ENCODE measurements around the gene IVNS1ABP. TPM values are rescaled to one million over a fixed set of nuclear protein-coding genes. Genes with fewer than 3 reads are reported as not detected.

Gene IVNS1ABP
- total RNA-seq, 1 experiment from 2014 or later = 57.9 TPM

DNA sequence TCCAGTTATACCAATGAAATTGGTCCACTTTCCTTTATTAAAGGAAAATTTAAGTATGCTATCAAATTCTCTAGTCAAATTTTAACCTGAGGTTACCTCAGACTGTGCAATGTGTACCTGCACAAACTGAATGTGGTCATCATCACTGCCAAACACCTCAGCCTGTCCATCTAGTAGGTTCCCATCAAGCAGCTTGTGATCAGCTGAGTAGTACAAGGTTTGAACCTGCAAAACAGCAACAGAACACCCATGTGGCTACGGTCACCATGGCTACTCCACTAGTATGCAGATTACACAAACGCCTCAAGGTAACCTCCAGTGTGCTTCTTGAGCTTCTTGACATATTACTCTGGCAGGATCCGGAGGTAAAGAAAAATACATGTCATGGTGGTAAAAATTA is 11.6 kb downstream of the IVNS1ABP start:
- ChIA-PET POLR2A (interaction anchor here (1.2 kb wide), 1 partner anchor 12 kb away, joined by 5 read pairs; the partner anchor contains the start of gene IVNS1ABP), RAD21 (ENCODE audit: low non-redundant PET in 1 of 2, low total read pairs in 2 of 2, uncharacterized antibody in 2 of 2, unreplicated experiment in 2 of 2) (no interaction called here), CTCF (no interaction called here)
- TF ChIP-seq CBX3 (IDR thresholded peaks at IDR 0.05; ENCODE audit: low read depth) = no peak
- no peak for TF ChIP-seq SIN3A (IDR thresholded peaks at IDR 0.05; ENCODE audit: low read depth)
- no peak for TF ChIP-seq SRF (IDR thresholded peaks at IDR 0.05; ENCODE audit: low read depth)
- TF ChIP-seq, protein P1, sequence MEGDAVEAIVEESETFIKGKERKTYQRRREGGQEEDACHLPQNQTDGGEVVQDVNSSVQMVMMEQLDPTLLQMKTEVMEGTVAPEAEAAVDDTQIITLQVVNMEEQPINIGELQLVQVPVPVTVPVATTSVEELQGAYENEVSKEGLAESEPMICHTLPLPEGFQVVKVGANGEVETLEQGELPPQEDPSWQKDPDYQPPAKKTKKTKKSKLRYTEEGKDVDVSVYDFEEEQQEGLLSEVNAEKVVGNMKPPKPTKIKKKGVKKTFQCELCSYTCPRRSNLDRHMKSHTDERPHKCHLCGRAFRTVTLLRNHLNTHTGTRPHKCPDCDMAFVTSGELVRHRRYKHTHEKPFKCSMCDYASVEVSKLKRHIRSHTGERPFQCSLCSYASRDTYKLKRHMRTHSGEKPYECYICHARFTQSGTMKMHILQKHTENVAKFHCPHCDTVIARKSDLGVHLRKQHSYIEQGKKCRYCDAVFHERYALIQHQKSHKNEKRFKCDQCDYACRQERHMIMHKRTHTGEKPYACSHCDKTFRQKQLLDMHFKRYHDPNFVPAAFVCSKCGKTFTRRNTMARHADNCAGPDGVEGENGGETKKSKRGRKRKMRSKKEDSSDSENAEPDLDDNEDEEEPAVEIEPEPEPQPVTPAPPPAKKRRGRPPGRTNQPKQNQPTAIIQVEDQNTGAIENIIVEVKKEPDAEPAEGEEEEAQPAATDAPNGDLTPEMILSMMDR (IDR thresholded peaks at IDR 0.05 in 2 of 3, conservative IDR thresholded peaks at IDR 0.05 in 1 of 3; ENCODE audit: borderline replicate concordance in 1 of 3, insufficient read depth in 1 of 3, low read depth in 2 of 3, low read length in 2 of 3) = no peak
- Histone ChIP-seq H4K20me1 (ENCODE audit: insufficient read depth) (0 out of 2 replicates have a peak, but pooled peaks cover 9% of the 10 kb centered on the region), H3K4me3 (replicated peaks in 1 of 2; ENCODE audit: low read depth in 1 of 2, low read length in 2 of 2) (no peak overlapping the region), H3K4me2 (ENCODE audit: low read length) (no peak overlapping the region), H3K9me3 (ENCODE audit: control insufficient read depth in 1 of 2, insufficient read depth in 1 of 2, low read depth in 1 of 2, low read length in 2 of 2) (no peaks in the 10 kb centered on the region), H3K9ac (ENCODE audit: low read length) (no peak overlapping the region), H3K79me2 (ENCODE audit: insufficient read depth, low read length) (peaks cover 28% of the 10 kb centered on the region), H3K9me2 (ENCODE audit: insufficient read depth) (no peaks in the 10 kb centered on the region), H2AFZ (ENCODE audit: low read depth, low read length, poor library complexity, severe bottlenecking) (no peak overlapping the region), H3K27ac (ENCODE audit: low read depth, low read length) (no peak overlapping the region), H3K27me3 (ENCODE audit: insufficient read depth, low read length) (no peaks in the 10 kb centered on the region), H3K4me1 (ENCODE audit: control insufficient read depth in 1 of 2, insufficient read depth in 2 of 2, low read length in 2 of 2) (no peaks in the 10 kb centered on the region), H3K36me3 (ENCODE audit: control insufficient read depth in 1 of 2, insufficient read depth in 2 of 2, low read length in 2 of 2) (peaks cover 57 to 61% of the 10 kb centered on the region in 2 experiments)
- intact Hi-C loops (cut with micrococcal nuclease) = no loop called here
- BruUV-seq (replicated peaks) = no TSS peak
- no peak for ATAC-seq
- DNase-seq (ENCODE audit: low read depth, low spot score) = no peak

DNA sequence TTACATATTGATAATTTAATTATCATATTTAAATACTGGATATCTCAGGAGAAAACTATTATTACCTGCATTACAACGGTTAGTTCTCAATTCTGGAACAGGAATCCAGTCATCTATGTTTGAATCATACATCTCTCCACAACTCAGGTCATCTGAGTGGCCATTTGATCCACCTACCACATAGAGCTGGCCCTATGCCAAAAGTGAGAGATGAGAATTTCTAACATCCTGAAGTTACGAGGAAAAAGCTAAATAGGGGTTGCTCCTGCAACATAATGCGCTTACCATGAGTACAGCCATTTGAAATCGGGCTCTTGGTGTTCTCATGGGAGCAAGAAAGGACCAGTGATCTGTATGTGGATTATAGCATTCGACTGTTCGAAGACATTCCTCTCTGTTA is 16.9 kb downstream of the IVNS1ABP start:
- H3K4me2 ChIP-seq (ENCODE audit: low read length) = no peak overlapping the region
- no peak for ATAC-seq
- no peak for TF ChIP-seq CEBPB (IDR thresholded peaks at IDR 0.05; ENCODE audit: low read depth)
- no peak for TF ChIP-seq EZH2 (IDR thresholded peaks at IDR 0.05)
- TF ChIP-seq SRF (IDR thresholded peaks at IDR 0.05; ENCODE audit: low read depth) = no peak
- TF ChIP-seq, protein P2, sequence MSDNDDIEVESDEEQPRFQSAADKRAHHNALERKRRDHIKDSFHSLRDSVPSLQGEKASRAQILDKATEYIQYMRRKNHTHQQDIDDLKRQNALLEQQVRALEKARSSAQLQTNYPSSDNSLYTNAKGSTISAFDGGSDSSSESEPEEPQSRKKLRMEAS (IDR thresholded peaks at IDR 0.05) = no peak
- TF ChIP-seq FOSL1 (IDR thresholded peaks at IDR 0.05; ENCODE audit: low read depth) = no peak
- no peak for TF ChIP-seq ZFX (IDR thresholded peaks at IDR 0.05)
- no peak; the same call in 1 of the 2 replicates for TF ChIP-seq POLR2AphosphoS5 (IDR thresholded peaks at IDR 0.05; ENCODE audit: low read depth, low read length)
- no peak for TF ChIP-seq SIN3A (IDR thresholded peaks at IDR 0.05; ENCODE audit: low read depth)
- H3K27ac ChIP-seq (ENCODE audit: low read depth, low read length) = no peak overlapping the region
- POLR2A ChIA-PET = no interaction called here
- H3K79me2 ChIP-seq (ENCODE audit: insufficient read depth, low read length) = peaks cover 3% of the 10 kb centered on the region; the same call in 1 of the 2 replicates
- intact Hi-C loops (cut with micrococcal nuclease) = no loop called here
- no peak overlapping the region for H3K4me3 ChIP-seq (replicated peaks in 1 of 2; ENCODE audit: low read depth in 1 of 2, low read length in 2 of 2)
- no peaks in the 10 kb centered on the region for H3K9me2 ChIP-seq (ENCODE audit: insufficient read depth)
- no TSS peak for BruUV-seq (replicated peaks)
- H2AFZ ChIP-seq (ENCODE audit: low read depth, low read length, poor library complexity, severe bottlenecking) = no peak overlapping the region
- no peaks in the 10 kb centered on the region for H4K20me1 ChIP-seq (ENCODE audit: insufficient read depth)
- no peaks in the 10 kb centered on the region for H3K27me3 ChIP-seq (ENCODE audit: insufficient read depth, low read length)
- RAD21 ChIA-PET (ENCODE audit: low non-redundant PET in 1 of 2, low total read pairs in 2 of 2, uncharacterized antibody in 2 of 2, unreplicated experiment in 2 of 2) = no interaction called here
- DNase-seq (ENCODE audit: low read depth, low spot score) = no peak
- H3K36me3 ChIP-seq (ENCODE audit: control insufficient read depth in 1 of 2, insufficient read depth in 2 of 2, low read length in 2 of 2) = peaks cover 62 to 65% of the 10 kb centered on the region in 2 experiments
- H3K9ac ChIP-seq (ENCODE audit: low read length) = no peak overlapping the region
- CTCF ChIA-PET = no interaction called here
- no peaks in the 10 kb centered on the region for H3K4me1 ChIP-seq (ENCODE audit: control insufficient read depth in 1 of 2, insufficient read depth in 2 of 2, low read length in 2 of 2)
- H3K9me3 ChIP-seq (ENCODE audit: control insufficient read depth in 1 of 2, insufficient read depth in 1 of 2, low read depth in 1 of 2, low read length in 2 of 2) = no peaks in the 10 kb centered on the region

All from HCT116 (cell line).